HG03342 (cell line): ENCODE data around the gene ADAM12.
A peak's percentile ranks its signal among the peaks of the same experiment; 100 is the strongest.
"Not testable (repeated sequence)": the region's sequence is repeated elsewhere in the genome, so short reads cannot be mapped to it uniquely, and the experiment has no call there.

Experiments
- ATAC-seq: cut with Tn5 transposase; IDR thresholded peaks from one replicate; pipeline ENCODE4 v1.9.1; 2021; ENCODE audit warnings: mild to moderate bottlenecking, moderate library complexity; ENCODE audit not compliant: unreplicated experiment

ADAM12 gene

GRCh38 chr10:126064512-126064911 lies 323.8 kb downstream of the ADAM12 start:
- no peak for ATAC-seq

DNA sequence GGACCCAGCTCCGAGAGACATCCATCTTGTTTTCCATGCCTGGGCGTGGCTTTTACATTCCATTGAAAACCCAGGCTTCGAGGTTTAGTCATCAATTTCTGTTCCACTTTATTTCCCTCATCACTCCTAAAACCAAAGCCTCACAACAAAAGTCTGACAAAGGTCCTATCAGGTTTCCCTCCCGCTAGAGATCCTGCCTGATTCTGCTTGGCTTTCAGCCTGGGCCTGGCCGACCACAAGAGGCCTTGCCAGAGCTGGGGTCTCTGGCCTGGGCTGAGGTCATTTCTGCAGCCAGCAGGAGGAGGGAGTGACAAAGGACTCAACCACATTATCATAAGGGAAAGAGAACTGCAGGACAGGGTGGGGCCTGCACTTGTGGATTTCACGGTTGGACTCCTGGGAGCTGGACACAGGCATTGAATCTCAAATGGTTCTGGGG lies 324.9 kb downstream of the ADAM12 start:
- ATAC-seq: no peak

DNA sequence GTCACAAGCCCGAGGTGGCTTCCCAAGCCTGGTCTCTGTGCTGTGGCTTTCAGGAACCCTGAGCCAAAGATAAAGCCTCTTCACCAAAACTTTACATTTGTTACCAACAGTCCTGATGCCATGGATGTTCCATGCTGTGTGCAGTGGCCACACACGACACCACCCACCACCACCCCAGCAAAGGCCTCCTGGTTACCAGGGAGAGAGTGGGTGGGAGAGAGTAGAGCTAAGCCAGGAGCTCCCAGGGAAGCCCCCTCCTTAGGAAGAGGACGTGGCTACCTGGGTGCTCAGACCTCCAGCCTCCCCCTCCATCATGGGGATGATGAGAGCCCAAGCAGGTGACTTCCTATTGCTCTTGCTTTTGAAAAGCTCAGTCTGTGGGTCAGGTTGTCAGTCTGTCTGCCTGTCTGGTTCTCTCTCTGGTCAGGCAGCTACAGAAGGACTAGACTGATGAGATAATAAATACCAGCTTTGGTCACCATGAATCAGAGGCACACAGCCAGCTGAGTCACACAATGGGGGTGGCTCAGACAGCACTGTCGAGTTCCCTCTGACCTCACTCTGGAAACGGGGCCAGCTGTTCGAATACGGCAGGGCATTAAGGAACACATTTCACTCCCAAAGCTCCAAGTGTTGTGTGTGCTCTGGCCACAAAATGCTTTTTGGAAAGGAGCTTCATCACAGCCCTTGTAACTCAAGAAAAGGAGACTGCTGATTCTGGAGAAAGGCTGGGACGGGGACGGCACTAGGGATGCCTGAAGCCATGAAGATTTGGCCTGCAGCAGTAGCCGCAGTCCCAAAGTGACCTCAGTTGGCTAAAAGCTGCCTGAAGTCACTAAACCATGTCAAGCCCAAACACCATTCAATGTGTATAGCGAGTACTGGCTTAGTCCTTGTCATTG lies 325.9 kb downstream of the ADAM12 start:
- ATAC-seq: no peak

DNA sequence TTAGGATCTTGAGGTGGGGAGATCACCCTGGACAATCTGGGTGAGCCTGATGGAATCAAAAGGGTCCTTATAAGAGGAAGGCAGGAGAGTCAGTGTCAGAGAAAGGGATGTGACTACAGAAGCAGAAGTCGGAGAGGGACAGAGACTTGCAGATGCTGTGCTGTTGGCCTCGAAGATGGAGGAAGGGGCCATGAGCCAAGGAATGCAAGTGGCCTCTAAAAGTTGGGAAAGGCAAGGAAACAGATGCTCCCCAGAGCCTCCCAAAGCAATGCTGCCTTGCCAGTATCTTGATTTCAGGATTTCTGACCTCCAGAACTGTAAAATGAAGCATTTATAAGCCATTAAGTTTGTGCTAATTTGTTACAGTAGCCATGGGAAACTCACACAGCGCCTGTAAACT lies 326.8 kb downstream of the ADAM12 start:
- ATAC-seq: no peak

GRCh38 chr10:126060261-126060931 lies 327.9 kb downstream of the ADAM12 start:
- ATAC-seq: no peak

GRCh38 chr10:126059076-126059826 lies 329.0 kb downstream of the ADAM12 start:
- no peak for ATAC-seq

DNA sequence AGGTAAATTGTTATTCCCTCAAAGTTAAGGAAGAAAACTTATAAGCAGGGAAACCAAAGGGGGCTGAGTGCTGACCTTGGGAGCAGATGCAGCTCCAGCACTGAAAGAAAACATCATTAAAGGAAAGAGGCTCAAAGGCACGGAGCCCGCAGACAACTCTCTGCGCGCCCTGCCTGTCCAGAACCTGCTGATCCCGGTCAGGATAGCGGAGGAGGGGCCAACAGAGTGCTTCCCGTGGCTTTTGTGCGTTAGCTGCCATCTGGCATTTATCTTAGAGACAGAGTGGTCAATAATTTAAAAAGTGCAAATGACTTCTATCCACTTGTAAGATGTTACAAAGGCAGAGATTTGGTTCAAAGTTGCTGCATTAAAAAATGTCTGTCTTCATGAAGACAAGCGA lies 329.8 kb downstream of the ADAM12 start:
- ATAC-seq: no peak

GRCh38 chr10:126058104-126058503 lies 330.2 kb downstream of the ADAM12 start:
- no peak for ATAC-seq

DNA sequence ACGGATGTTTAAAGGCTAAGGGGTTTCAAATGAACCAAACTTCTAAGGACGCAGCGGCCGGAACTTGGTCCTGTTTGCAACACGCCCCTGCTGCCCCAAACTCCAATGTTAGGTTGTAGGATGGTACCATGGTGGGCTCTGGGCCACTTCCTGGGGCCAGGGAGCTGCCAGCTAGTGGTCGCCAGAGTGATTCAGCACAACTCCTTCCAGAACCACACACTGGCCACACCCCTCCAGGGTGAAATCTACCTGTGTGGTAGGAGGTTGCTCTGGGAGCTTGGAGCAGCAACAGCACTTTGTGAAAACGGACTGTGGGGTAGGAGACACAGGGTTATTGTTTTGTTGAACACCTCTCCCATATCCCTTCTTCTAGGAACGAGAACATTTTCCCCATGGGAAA lies 330.8 kb downstream of the ADAM12 start:
- ATAC-seq: no peak

- ATAC-seq: no peak
Observed at GRCh38 chr10:126054191-126054590, 334.1 kb downstream of the ADAM12 start.

- no peak for ATAC-seq
Observed at GRCh38 chr10:126052171-126052570, 336.1 kb downstream of the ADAM12 start.

DNA sequence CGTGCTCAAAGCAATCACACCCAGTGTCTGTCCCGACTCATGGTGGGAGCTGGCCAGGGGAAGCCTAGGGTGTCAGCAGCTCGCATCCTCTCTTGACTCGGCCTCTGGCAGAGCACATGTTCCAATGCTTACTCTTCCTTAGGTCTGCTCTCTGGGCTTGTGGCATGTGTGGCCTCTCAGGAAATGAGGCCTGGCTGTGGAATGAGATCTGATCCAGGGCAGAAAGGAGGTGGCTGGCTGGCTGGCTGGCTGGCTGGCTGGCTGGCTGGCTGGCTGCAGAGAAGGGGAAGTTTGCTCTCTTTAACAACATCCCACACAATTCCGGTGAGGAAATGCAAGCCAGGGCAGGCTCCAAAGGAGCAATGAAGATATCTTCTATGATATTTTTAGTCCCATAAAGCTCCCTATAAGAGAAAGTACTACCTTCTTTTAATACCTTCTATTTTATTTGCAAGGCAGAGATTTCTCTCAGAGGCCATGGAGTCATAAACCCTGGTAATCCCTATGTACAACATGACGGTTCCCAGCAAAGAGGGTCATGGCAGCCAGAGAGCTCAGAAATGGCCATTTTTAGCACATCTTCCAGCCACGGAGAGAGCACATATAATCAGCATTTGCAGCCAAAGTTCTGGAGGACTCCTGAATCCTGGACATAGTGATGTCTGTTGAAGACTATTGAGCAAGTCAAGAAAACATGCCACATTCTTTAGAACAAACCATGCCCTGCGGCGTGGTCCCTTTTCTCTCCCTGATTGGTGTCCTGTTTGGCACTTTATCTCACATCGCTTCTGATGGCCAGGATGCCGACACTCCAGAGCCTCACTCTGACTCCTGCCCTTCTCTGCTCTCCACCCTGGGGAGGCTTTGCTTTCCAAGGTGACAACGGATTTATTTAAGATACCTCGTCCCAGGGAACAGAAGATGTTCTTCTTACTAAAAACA lies 338.2 kb downstream of the ADAM12 start:
- no peak for ATAC-seq

GRCh38 chr10:126047749-126048148 lies 340.5 kb downstream of the ADAM12 start:
- ATAC-seq: not testable (repeated sequence)

- ATAC-seq: no peak
Observed at GRCh38 chr10:126046831-126047230, 341.4 kb downstream of the ADAM12 start.

DNA sequence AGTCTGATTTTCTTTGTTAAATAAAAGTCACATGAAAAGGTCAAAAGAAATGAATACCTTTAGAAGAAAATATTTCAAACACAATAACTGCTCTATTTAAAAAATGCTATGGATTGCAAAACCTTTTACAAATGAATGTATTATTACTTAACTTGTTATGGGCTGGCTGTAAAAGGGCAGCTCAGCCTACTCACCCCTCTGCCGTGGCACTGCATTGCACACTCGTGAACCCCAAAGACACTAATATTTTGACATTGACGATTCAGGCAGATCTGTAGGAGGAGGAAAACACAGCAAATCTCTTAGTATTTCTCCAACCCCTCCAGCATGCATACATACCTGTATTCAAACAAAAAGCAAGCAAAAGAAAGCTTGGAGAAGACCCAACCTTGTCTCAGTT lies 342.4 kb downstream of the ADAM12 start:
- no peak for ATAC-seq

GRCh38 chr10:126043389-126043788 lies 344.9 kb downstream of the ADAM12 start:
- no peak for ATAC-seq

DNA sequence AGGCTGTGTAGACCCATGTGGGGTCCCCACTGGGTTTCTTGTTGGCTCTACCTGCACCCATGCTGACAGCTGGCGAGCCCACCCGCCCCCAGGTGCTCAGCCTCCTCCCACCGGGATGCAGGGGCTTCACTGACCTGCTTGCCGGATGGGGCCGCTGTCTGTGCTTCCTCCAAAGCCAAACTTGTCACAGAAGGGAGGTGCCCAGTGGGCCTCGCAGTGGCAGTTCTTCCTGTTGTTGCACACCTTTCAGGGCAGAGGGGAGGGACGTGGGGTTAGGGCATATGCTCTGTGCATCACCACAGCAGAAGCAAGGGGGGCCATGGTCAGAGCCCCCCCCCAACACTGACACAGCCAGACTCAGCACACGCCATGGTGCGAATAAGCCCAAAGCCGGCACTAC lies 345.4 kb downstream of the ADAM12 start:
- ATAC-seq: no peak

GRCh38 chr10:126042354-126042753 lies 345.9 kb downstream of the ADAM12 start:
- peak; percentile 8 for ATAC-seq

GRCh38 chr10:126041804-126042231 lies 346.5 kb downstream of the ADAM12 start:
- ATAC-seq: peak; percentile 98

- ATAC-seq: no peak
Observed at GRCh38 chr10:126041117-126041516, 347.2 kb downstream of the ADAM12 start.
